T-cell (primary cell): ENCODE measurements around the gene SEZ6. TPM values are rescaled to one million over a fixed set of nuclear protein-coding genes. Genes with fewer than 3 reads are reported as not detected.

ENCODE experiments used
- ATAC-seq, 4 experiments: fragments of 200-7000 bp in 3 of 4; fragments of 150-1000 bp in 1 of 4; cut with Tn5 transposase; replicated peaks in 1 of 4; 1 replicate in 3 of 4; 2 replicates in 1 of 4; pipeline ENCODE4 v1.10.0; 2021; ENCODE audit warnings: moderate library complexity in 3 of 4, mild to moderate bottlenecking in 2 of 4, moderate number of reproducible peaks in 1 of 4
- CTCF ChIA-PET, 2 donors: fragments of 300-600 bp; sonication (Branson Sonifier 250); formaldehyde crosslinking; loops; one replicate each; lab custom pipeline; 2022; ENCODE audit warnings: antibody characterized with exemption in 2 of 2; lab: Charles Lee
- POLR2A ChIA-PET, 2 donors: fragments of 300-600 bp; sonication (Branson Sonifier 250); formaldehyde crosslinking; loops; one replicate each; lab custom pipeline; 2022; ENCODE audit warnings: antibody characterized with exemption in 2 of 2; lab: Charles Lee
- DNase-seq, 35 experiments: peaks; one replicate each; pipeline versions ENCODE4 v3.0.0 to v3.0.0-alpha.2; 2013 to 2023
- H3K27ac ChIP-seq: one replicate; pipeline ENCODE4 v1.5.1; 2013; ENCODE audit warnings: low read length
- H3K27me3 ChIP-seq, 2 experiments: replicated peaks in 1 of 2; 1 replicate in 1 of 2; 2 replicates in 1 of 2; pipeline versions ENCODE4 v1.6.1 to v1.7.0; 2013; ENCODE audit warnings: low read length in 1 of 2, mixed read lengths in 1 of 2; ENCODE audit not compliant: control insufficient read depth in 2 of 2, insufficient read depth in 2 of 2; ENCODE audit errors: extremely low read depth in 1 of 2
- H3K36me3 ChIP-seq, 2 donors: 1 replicate in 1 of 2; 2 replicates in 1 of 2; pipeline versions ENCODE4 v1.6.1 to v1.7.0; 2013; ENCODE audit warnings: low read length in 1 of 2; ENCODE audit not compliant: control insufficient read depth in 2 of 2, insufficient read depth in 1 of 2; ENCODE audit errors: extremely low read depth in 1 of 2
- H3K4me1 ChIP-seq, 2 experiments: 1 replicate in 1 of 2; 2 replicates in 1 of 2; pipeline versions ENCODE4 v1.6.1 to v1.7.0; 2013; ENCODE audit warnings: low read length in 2 of 2, mixed read lengths in 1 of 2; ENCODE audit not compliant: insufficient read depth in 2 of 2, control insufficient read depth in 1 of 2; ENCODE audit errors: extremely low read depth in 1 of 2
- H3K4me3 ChIP-seq, 2 donors: 1 replicate in 1 of 2; 2 replicates in 1 of 2; pipeline versions ENCODE4 v1.5.1 to v1.7.0; 2013; ENCODE audit warnings: mild to moderate bottlenecking in 2 of 2, low read length in 1 of 2, moderate library complexity in 1 of 2; ENCODE audit not compliant: control insufficient read depth in 1 of 2; ENCODE audit errors: extremely low read depth in 1 of 2
- H3K9me3 ChIP-seq: 2 replicates; pipeline ENCODE4 v1.7.0; 2013
- H3K27ac Mint-ChIP-seq, 2 donors: one replicate each; pipeline ENCODE4 v1.8.0; 2020 to 2021; ENCODE audit warnings: mild to moderate bottlenecking in 2 of 2, mixed read lengths in 2 of 2
- H3K27me3 Mint-ChIP-seq, 2 donors: one replicate each; pipeline ENCODE4 v1.8.0; 2021 to 2022; ENCODE audit warnings: mixed read lengths in 2 of 2
- H3K36me3 Mint-ChIP-seq: one replicate; pipeline ENCODE4 v1.8.0; 2021; ENCODE audit warnings: mixed read lengths
- H3K4me1 Mint-ChIP-seq, 3 donors: one replicate each; pipeline ENCODE4 v1.8.0; 2020 to 2022; ENCODE audit warnings: mixed read lengths in 3 of 3, mild to moderate bottlenecking in 1 of 3
- H3K4me3 Mint-ChIP-seq, 3 donors: one replicate each; pipeline ENCODE4 v1.8.0; 2020 to 2022; ENCODE audit warnings: mild to moderate bottlenecking in 3 of 3, mixed read lengths in 3 of 3, moderate library complexity in 3 of 3
- H3K9me3 Mint-ChIP-seq, 3 donors: one replicate each; pipeline ENCODE4 v1.8.0; 2020 to 2022; ENCODE audit warnings: mixed read lengths in 3 of 3
- WGBS: methylation state at CpG from one replicate; pipeline ENCODE4 v1.1.5; 2013; ENCODE audit warnings: missing lambda C conversion rate; ENCODE audit not compliant: insufficient coverage; 5-methylcytosine and 5-hydroxymethylcytosine counted together
- total RNA-seq, 35 experiments: library from RNA in 6 of 35; stranded (reverse) in 6 of 35; fragments of 120-200 nt in 1 of 35; gene quantifications; one replicate each; pipeline versions ENCODE4 v1.2.1 to v1.2.4 and lab custom pipeline; 2013 to 2026

Gene SEZ6
- total RNA-seq, 5 donors from 2014 or later (not counting 1 experiment from before 2014, with no cell fraction given): 0.49 to 1.6 TPM; not detected in 3

GRCh38 chr17:29039764-29040598 lies 34.1 kb upstream of the SEZ6 start:
- H3K4me3 Mint-ChIP-seq: no peak overlapping the region
- peaks cover 0 to 7% of the 10 kb centered on the region in 2 experiments for H3K4me1 ChIP-seq
- no peak overlapping the region for H3K4me3 ChIP-seq
- H3K36me3 Mint-ChIP-seq: peaks cover 3% of the 10 kb centered on the region
- H3K9me3 ChIP-seq: no peaks in the 10 kb centered on the region
- H3K36me3 ChIP-seq: no peaks in the 10 kb centered on the region
- H3K4me1 Mint-ChIP-seq: peaks cover 0 to 8% (median 5%) of the 10 kb centered on the region in 3 donors
- peaks cover 0 to 37% of the 10 kb centered on the region in 2 experiments for H3K27me3 ChIP-seq
- H3K27ac Mint-ChIP-seq: no peak overlapping the region
- ATAC-seq (no peak), DNase-seq (no peak)
- H3K27ac ChIP-seq: no peak overlapping the region
- POLR2A ChIA-PET: no interaction called here
- peaks cover 10 to 13% of the 10 kb centered on the region in 2 donors for H3K27me3 Mint-ChIP-seq
- CTCF ChIA-PET: no interaction called here
- peaks cover 0 to 5% (median 0%) of the 10 kb centered on the region in 3 donors for H3K9me3 Mint-ChIP-seq
- 72% methylated on average over 4 of the region's 13 CpGs for WGBS

DNA sequence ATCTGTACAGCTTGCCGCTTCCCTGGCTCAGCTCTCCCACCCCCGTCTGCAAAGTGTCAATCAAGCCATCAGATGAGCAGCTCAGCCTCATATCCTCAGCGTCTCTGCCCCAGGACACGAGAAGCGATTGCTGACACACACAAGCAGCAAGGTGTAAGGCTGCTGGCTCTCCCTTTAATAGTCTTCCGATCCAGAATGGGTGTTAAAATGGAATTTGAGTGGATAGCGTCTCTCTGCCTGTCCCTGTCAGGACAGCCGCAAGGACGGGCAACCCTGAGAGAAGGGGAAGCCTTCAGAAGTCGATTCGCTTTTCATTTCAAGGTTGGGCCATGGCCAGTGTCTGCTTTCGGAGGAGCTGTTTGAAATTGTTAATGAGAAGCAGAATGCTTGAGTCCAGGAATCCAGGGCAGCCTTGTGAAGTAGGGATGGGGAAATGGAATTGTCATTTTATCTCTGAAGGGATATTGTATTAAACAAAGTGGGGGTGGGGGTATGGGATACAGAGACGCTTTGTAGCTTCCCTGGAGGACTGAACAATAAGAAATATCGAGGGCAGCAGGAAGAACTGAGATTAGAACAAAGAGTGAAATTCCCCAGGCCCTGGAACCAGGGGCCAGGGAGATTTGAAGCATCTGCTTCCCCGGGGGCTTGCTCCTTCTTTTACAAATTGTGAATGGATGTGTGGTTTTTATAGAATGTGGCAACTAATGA lies 32.4 kb upstream of the SEZ6 start:
- ATAC-seq (no peak), DNase-seq (no peak)
- Mint-ChIP-seq H3K27ac (no peak overlapping the region), H3K36me3 (peaks cover 3% of the 10 kb centered on the region), H3K27me3 (peaks cover 12 to 26% of the 10 kb centered on the region in 2 donors), H3K4me3 (no peak overlapping the region), H3K9me3 (peaks cover 0 to 15% (median 8%) of the 10 kb centered on the region in 3 donors), H3K4me1 (peaks cover 0 to 8% (median 5%) of the 10 kb centered on the region in 3 donors)
- H3K9me3 ChIP-seq: no peaks in the 10 kb centered on the region
- H3K4me1 ChIP-seq: peaks cover 0 to 7% of the 10 kb centered on the region in 2 experiments
- no peak overlapping the region for H3K4me3 ChIP-seq
- H3K27me3 ChIP-seq: peaks cover 2 to 34% of the 10 kb centered on the region in 2 experiments
- no peaks in the 10 kb centered on the region for H3K36me3 ChIP-seq
- ChIA-PET POLR2A (interaction anchor here in 1 of 2 donors (0.6 kb wide), 1 partner anchor 58 kb away, joined by 5 read pairs; no protein-coding TSS in a partner anchor), CTCF (interaction anchor here (0.5 to 0.6 kb wide), 2 partner anchors 167 to 510 kb away, joined by 4 to 5 read pairs; no protein-coding TSS in a partner anchor)
- WGBS: 61% methylated on average over 10 of the region's 15 CpGs
- no peak overlapping the region for H3K27ac ChIP-seq

- Histone ChIP-seq H3K9me3 (no peaks in the 10 kb centered on the region), H3K27me3 (peaks cover 2 to 32% of the 10 kb centered on the region in 2 experiments), H3K36me3 (no peaks in the 10 kb centered on the region), H3K4me1 (peaks cover 0 to 4% of the 10 kb centered on the region in 2 experiments), H3K4me3 (no peak overlapping the region), H3K27ac (no peak overlapping the region)
- H3K4me1 Mint-ChIP-seq: peaks cover 0 to 6% (median 5%) of the 10 kb centered on the region in 3 donors
- peaks cover 15 to 27% of the 10 kb centered on the region in 2 donors for H3K27me3 Mint-ChIP-seq
- no peak overlapping the region for H3K27ac Mint-ChIP-seq
- ChIA-PET POLR2A (no interaction called here), CTCF (interaction anchor here (0.5 to 0.6 kb wide), 2 partner anchors 166 to 511 kb away, joined by 4 to 5 read pairs; no protein-coding TSS in a partner anchor)
- no peak overlapping the region for H3K4me3 Mint-ChIP-seq
- ATAC-seq (no peak), DNase-seq (no peak)
- 84% methylated on average over 8 of the region's 10 CpGs for WGBS
- peaks cover 3% of the 10 kb centered on the region for H3K36me3 Mint-ChIP-seq
- peaks cover 0 to 15% (median 8%) of the 10 kb centered on the region in 3 donors for H3K9me3 Mint-ChIP-seq
Measured at GRCh38 chr17:29037739-29038084, 31.9 kb upstream of the SEZ6 start.

- H3K27me3 Mint-ChIP-seq: peaks cover 22 to 33% of the 10 kb centered on the region in 2 donors
- H3K27ac Mint-ChIP-seq: peak overlapping the region in 1 of 2 donors; percentile 60
- DNase-seq (no peak), ATAC-seq (no peak)
- no peak overlapping the region for H3K4me3 Mint-ChIP-seq
- Histone ChIP-seq H3K4me1 (no peaks in the 10 kb centered on the region), H3K36me3 (no peaks in the 10 kb centered on the region), H3K27me3 (peaks cover 2 to 38% of the 10 kb centered on the region in 2 experiments), H3K27ac (no peak overlapping the region), H3K9me3 (no peaks in the 10 kb centered on the region), H3K4me3 (no peak overlapping the region)
- 25% methylated on average over 1 of the region's 5 CpGs for WGBS
- ChIA-PET POLR2A (no interaction called here), CTCF (no interaction called here)
- H3K4me1 Mint-ChIP-seq: no peaks in the 10 kb centered on the region
- peaks cover 0 to 15% (median 8%) of the 10 kb centered on the region in 3 donors for H3K9me3 Mint-ChIP-seq
- peaks cover 3% of the 10 kb centered on the region for H3K36me3 Mint-ChIP-seq
Measured at GRCh38 chr17:29036584-29036983, 30.8 kb upstream of the SEZ6 start.

- Mint-ChIP-seq H3K4me1 (no peaks in the 10 kb centered on the region), H3K27me3 (peaks cover 36 to 48% of the 10 kb centered on the region in 2 donors)
- WGBS: 50% methylated on average over 1 of the region's 1 CpG
Measured at GRCh38 chr17:29034510-29034909, 28.7 kb upstream of the SEZ6 start.

GRCh38 chr17:29032857-29033197 lies 27.0 kb upstream of the SEZ6 start:
- 74% methylated on average over 2 of the region's 6 CpGs for WGBS
- no peak for DNase-seq
- H3K4me3 ChIP-seq: no peak overlapping the region
- CTCF ChIA-PET: no interaction called here
- no peak overlapping the region for H3K27ac Mint-ChIP-seq
- H3K9me3 ChIP-seq: no peaks in the 10 kb centered on the region
- no peaks in the 10 kb centered on the region for H3K4me1 Mint-ChIP-seq
- H3K4me3 Mint-ChIP-seq: no peak overlapping the region
- H3K27me3 Mint-ChIP-seq: peaks cover 37 to 52% of the 10 kb centered on the region in 2 donors
- H3K36me3 Mint-ChIP-seq: peaks cover 3% of the 10 kb centered on the region
- no peak for ATAC-seq
- H3K27ac ChIP-seq: no peak overlapping the region
- H3K4me1 ChIP-seq: no peaks in the 10 kb centered on the region
- H3K27me3 ChIP-seq: peaks cover 3 to 45% of the 10 kb centered on the region in 2 experiments
- peaks cover 0 to 15% (median 8%) of the 10 kb centered on the region in 3 donors for H3K9me3 Mint-ChIP-seq
- H3K36me3 ChIP-seq: no peaks in the 10 kb centered on the region
- POLR2A ChIA-PET: interaction anchor here in 1 of 2 donors (0.6 kb wide), 1 partner anchor 267 kb away, joined by 3 read pairs; no protein-coding TSS in a partner anchor

More at GRCh38 chr17:29034510-29034909, 28.7 kb upstream of the SEZ6 start:
- peaks cover 0 to 15% (median 8%) of the 10 kb centered on the region in 3 donors for H3K9me3 Mint-ChIP-seq
- peaks cover 3% of the 10 kb centered on the region for H3K36me3 Mint-ChIP-seq
- no peak overlapping the region for H3K27ac Mint-ChIP-seq
- Histone ChIP-seq H3K4me1 (no peaks in the 10 kb centered on the region), H3K27ac (no peak overlapping the region), H3K9me3 (no peaks in the 10 kb centered on the region), H3K36me3 (no peaks in the 10 kb centered on the region), H3K27me3 (peaks cover 3 to 44% of the 10 kb centered on the region in 2 experiments), H3K4me3 (no peak overlapping the region)
- ChIA-PET CTCF (no interaction called here), POLR2A (interaction anchor here in 1 of 2 donors (0.7 kb wide), 1 partner anchor 433 kb away, joined by 4 read pairs; no protein-coding TSS in a partner anchor)
- H3K4me3 Mint-ChIP-seq: no peak overlapping the region
- DNase-seq (no peak), ATAC-seq (no peak)
